Measurements from ENCODE around the gene COL13A1.

Gene COL13A1

DNA sequence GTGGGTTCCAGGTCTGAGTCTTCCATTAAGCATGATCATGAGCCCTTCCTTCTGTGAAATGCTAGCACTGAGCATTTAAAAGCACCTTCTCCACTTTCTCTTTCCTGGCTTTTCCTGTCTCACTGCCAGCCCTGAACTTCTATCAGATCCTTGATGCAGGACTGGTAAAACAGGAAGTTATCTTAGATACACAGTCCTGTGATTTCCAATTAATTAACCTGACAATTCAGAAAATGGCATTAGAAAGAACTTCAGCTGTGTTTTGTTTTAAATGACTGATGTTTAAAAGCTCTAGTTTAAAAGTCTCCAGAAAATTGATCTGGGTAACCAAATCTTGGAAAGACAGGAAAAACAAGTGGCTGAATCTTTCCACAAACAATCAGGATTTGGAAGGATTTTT, 172.0 kb downstream of the COL13A1 start:
- DNase-seq: no peak

DNA sequence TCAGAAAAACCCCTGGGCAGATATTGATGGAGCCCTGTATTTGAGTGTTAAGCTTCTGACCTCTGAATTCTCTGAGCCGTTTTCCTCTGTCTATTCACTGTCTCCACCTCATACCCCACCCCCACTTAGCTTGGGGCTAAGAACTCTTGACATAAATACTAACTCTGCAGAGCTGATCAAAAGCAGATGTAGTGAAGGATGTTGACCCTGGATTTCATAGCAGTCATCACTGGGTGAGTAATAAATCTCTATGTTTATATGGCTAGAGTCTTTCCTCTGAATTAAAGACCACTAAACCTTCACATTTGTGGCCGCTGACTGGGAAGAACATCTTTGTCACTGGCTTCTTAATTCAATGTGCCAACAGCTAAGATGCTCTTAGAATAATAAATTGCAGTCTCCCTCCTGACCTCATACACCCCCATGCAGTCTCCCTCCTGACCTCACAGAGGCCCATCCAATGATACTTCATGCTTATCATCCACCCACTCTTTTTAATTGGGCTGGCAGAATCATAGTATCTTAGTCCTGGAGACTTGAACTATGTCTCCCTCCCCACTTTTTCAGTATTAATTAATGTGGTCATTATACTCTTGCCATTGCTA, 172.9 kb downstream of the COL13A1 start:
- peak; percentile 89 for DNase-seq

DNA sequence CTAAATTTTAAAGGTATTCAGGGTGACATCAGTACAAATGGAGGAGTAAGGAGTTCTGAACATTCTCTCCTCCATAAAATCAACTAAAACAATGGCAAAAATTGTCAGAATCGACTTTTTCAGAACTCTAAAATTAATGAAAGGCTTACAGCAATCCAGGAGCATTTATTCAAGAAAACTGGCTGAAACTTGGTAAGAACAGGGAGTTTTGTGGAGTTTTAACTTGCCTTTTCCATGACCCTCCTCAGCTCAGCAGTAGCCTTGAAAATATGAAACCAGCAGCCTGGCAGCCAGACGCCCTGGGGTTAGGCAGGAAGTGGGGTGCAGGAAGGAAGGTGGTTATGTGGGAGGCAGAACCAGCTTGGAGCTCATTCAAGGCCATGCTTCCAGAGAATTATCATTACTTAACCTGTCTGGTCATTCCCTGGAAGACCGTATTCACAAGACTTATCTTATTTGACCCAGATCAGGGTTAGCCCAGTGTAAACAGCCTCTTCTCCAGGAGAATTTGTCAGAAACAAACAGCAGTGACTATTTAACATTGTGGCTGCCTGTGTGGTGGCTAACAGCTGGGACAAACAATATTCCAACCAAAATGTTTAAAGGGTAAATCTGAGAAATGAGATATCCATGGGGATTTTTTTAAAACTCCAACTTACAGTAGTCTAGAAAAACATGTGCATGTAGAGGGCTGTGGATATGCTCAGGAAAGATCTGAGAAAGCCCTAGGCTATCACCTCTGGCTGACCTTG, 175.3 kb downstream of the COL13A1 start:
- DNase-seq: no peak

DNA sequence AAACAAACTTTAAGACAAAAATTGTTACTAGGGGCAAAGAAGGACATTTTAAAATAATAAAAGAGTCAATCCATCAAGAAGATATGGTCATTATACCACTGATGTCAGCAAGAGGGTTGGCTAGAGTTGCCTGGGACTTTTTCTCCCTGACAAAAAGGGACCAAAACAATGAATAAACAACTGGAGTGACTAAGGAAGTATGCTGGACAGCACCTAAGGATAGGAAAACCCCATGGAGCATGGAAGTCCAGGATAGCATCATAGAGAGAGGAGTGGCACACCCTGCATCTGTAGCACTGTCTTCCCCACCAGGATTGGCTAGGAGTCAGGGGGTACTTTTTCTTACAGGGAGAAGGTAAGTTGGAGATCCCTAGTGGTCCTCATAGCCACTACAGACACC, 177.5 kb downstream of the COL13A1 start:
- no peak for DNase-seq

DNA sequence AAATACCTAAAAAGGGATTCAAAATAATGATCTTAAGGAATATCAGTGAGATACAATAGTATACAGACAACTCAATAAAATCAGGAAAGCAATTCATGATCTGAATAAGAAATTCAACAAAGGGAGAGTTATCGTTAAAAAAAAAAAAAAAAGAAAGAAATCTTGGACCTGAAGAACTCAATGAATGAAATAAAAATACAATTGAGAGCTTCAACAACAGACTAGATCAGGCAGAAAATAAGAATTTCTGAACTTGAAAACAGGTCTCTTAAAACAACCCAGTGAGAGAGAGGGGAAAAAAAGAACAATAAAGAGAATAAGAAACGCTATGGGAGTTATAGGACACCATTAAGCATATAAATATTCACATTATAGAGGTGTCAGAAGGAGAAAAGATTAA, 179.0 kb downstream of the COL13A1 start:
- DNase-seq: no peak

DNA sequence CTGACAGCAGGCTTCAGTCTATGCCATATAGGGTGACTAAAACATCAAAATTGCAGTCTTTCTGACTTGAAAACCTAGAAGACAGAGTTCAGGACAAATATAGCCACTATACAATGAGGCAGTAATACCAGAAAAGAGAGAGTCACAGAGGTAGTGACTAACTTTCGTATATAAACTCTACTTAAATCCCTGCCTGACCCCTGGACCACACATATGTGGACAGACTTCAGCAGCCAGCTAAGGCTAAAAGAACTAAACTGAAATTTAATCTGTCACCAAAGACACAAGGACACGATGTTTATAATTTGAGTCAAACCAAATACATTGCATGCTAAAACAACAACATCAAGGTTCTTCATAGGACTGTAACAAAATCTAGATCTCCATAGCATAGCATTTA, 186.4 kb downstream of the COL13A1 start:
- no peak for DNase-seq

DNA sequence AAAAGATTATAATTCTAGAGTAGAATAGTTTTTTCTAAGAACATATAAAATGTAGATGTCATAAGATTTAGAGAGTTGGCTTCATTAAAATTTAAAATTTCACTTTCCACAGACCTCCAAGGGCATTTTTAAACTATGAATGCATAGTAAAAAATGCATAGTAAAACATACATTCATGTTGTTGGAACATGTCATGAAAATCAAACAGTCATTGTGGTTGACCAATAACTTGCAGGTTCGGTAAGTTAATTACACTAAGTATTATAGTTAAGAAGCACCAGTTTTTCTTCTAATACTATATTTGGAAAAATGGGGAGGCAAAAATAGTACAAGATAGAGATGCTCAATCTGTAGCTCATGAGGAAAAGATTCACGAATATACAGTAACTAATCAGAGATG, 189.4 kb downstream of the COL13A1 start:
- no peak for DNase-seq

DNA sequence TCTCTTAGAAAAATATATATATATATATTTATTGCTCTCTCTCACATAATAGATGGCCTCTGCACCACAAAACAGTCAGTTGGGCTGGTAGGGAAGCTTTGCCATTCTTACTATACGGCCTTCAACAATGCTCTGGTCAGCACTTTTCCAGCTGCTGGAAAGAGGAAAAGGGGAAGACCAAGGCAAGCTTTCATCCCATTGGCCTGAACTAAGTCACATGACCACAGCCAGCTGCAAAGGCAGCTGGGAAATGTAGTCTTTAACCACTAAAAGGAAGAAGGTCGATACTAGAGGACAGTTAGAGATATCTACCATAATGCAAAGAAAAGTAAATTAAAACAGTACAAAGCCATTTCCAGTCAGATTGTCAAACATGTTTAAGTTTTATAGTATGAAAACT, 192.6 kb downstream of the COL13A1 start:
- DNase-seq: peak; percentile 18

DNA sequence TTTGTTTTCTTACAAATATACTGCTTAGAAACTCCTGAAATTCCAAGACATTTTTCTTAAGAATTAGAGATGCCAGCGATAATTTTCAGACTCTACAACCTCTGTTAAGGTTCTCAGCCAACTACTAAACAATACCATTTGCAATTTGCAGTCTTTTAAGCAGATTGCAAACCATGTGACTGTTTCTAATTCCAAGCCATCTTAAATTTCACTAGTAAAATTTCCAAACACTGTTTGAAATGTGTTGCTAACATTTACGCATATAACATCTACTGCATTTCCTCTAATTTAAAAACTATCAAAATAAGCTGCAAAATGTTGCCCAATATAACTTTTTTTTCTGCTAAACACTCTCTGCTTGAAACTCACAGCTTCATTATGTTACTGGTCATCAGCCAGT, 194.9 kb downstream of the COL13A1 start:
- DNase-seq: no peak

DNA sequence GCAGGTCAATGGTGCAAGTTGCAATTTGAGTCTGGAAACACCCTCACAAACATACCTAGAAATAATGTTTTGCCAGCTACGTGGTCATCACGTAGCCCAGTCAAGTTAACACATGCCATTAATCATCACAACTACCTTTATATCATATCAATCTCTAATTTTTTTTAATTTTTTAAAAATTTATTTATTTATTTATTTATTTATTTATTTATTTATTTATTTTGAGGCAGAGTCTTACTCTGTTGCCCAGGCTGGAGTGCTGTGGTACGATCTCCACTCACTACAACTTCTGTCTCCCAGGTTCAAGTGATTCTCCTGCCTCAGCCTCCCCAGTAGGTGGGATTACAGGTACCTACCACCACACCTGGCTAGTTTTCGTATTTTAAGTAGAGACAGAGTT, 198.6 kb downstream of the COL13A1 start:
- DNase-seq: no peak

DNA sequence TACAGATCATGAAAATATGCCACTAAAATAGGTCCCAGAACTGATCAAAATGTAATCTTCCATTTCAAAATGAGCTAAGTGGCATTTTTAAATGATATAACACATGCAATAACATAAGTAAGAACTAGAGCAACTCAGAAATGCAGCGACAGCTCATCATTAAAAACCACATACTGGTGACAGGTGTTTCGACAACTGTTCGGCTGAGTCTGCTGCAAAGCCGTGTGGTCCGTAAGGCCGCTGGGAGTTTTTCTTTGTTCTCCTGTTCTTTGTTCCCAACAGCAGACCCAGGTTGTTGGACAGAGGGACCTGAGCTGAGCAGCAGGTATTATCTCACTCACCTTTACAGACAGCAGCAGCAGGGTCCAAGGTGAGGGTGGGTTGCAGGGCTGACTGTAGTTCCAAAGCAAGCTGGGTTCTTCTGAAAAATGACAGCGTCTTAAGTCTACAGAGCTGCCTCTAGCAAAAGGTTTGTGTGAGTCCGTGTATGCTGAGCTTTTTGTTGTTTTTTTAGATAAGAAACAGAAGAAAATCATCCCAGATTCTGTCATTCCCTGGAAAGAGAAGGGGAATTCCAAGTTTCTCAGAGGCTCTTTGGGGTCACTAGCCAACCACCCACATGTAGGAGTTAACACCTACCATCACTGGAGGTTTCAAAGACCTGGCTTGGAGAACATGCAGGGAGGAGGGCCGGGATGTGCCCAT, 205.6 kb downstream of the COL13A1 start:
- no peak for DNase-seq

Measured in fibroblast of skin of abdomen (primary cell).